Measurements from ENCODE around the gene PDXDC1. TPM values are rescaled to one million over a fixed set of nuclear protein-coding genes. Genes with fewer than 3 reads are reported as not detected.
"Not testable (repeated sequence)": the region's sequence is repeated elsewhere in the genome, so short reads cannot be mapped to it uniquely, and the experiment has no call there.

PDXDC1 gene
- total RNA-seq, 4 donors from 2014 or later = 35.3 to 91.1 (median 63.0) TPM

DNA sequence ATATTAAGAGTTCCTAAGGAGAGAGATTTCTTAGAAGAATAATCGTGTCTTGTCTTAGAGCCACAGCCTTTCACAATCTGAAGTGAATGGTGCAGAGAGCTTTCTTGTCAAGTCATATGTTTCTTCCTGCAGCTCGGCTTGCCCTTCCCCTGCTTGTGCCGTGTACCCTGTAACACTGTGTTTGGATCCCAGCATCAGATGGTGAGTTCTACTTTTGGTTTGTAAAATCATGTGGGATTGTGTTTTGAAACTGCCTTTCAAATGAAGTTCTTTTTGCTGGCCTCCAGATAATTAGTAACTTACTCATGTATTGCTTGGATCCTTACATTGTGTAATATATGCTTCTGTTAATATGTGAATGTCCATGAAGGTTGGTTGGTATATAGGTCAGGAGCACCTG, 33.8 kb downstream of the PDXDC1 start:
- intact Hi-C loops (cut with DNase I; ENCODE audit: low total_unique reads); H3K4me1 ChIP-seq; H3K27ac ChIP-seq; H3K4me3 ChIP-seq; H3K27me3 ChIP-seq; H3K36me3 ChIP-seq; H3K9me3 ChIP-seq; DNase-seq: not testable (repeated sequence)

DNA sequence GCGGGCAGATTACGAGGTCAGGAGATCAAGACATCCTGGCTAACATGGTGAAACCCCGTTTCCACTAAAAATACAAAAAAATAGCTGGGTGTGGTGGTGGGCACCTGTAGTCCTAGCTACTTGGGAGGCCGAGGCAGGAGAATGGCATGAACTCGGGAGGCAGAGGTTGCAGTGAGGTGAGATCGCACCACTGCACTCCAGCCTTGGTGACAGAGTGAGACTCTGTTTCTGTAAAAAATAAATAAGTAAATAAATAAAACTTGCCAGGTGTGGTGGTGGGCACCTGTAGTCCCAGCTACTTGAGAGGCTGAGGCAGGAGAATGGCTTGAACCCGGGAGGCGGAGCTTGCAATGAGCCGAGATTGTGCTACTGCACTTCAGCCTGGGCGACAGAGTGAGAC, 38.1 kb downstream of the PDXDC1 start:
- DNase-seq; intact Hi-C loops (cut with DNase I; ENCODE audit: low total_unique reads); H3K36me3 ChIP-seq: not testable (repeated sequence)

DNA sequence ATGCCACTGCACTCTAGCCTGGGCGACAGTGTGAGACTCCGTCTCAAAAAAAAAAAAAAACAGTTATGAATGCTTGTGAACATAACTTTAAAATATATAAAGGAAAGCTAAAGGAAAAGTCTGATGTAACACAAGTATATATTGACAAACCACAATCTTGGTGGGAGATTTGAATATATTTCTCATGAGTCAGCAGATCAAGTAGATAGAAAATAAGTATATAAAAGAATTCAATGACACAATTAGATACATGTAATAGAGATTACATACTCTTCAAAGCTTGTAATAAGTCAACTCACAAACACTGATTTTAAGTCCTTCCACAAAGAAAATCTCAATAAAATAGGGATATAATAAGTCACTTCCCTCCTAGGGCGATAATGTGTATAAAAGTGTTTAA, 40.8 kb downstream of the PDXDC1 start:
- H3K27me3 ChIP-seq; H3K4me1 ChIP-seq; H3K9me3 ChIP-seq; H3K36me3 ChIP-seq; intact Hi-C loops (cut with DNase I; ENCODE audit: low total_unique reads); DNase-seq; H3K4me3 ChIP-seq: not testable (repeated sequence)
- peak overlapping the region in 1 of 2 donors; percentile 48 for H3K27ac ChIP-seq

More for the DNA sequence above, 38.1 kb downstream of the PDXDC1 start:
- H3K4me3 ChIP-seq, H3K9me3 ChIP-seq, H3K27ac ChIP-seq, H3K4me1 ChIP-seq, H3K27me3 ChIP-seq: not testable (repeated sequence)

DNA sequence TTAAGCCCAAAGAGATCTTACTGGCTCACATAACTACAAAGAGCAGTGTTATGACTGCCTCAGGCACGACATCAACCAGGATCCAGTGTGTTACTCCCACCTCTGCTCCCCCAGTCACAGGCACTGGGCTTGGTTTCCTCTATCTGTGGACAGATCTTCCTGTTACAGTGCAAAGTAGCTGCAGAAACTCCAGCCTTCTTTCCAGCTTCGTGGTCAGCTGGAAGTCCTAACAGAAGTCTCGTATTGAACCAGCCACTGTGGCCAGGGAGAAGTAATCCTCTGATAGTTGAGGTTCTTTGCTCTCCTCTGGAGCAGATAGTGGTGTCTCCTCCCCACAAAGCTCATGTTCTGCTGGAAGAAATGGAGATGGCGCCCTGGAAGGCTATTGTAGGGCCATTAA, 41.5 kb downstream of the PDXDC1 start:
- H3K27me3 ChIP-seq; intact Hi-C loops (cut with DNase I; ENCODE audit: low total_unique reads); H3K4me1 ChIP-seq; H3K4me3 ChIP-seq; H3K36me3 ChIP-seq; DNase-seq; H3K9me3 ChIP-seq: not testable (repeated sequence)
- H3K27ac ChIP-seq = peak overlapping the region; percentile 48 to 62

DNA sequence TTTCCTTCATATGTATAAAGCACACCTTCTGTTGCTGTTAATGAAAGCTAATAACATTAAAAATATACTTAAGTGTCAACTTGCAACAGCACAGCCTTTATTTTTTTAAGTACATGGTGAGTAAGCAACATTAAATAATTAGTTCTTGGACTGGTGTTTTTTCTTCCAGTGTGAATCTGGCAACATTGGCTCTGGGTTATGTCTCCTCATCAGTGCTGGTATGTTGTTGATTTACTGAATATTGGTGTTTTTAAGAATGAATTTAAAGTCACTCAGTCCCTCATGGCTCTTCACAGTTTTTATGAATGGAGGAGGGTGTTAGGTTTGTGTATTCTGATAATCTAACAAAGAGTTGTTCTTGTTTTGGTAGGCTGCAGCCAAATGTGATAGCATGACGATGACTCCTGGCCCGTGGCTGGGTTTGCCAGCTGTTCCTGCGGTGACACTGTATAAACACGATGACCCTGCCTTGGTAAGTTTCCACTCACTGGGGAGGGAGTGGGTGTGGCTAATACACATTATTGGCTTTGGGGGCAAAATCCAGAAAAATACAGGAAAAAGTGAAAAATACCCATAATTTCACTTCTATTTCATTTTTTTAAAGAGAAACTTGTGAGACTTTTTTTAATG, 42.2 kb downstream of the PDXDC1 start:
- peak overlapping the region; percentile 48 to 62 for H3K27ac ChIP-seq
- H3K9me3 ChIP-seq; intact Hi-C loops (cut with DNase I; ENCODE audit: low total_unique reads); H3K4me3 ChIP-seq; H3K36me3 ChIP-seq; H3K4me1 ChIP-seq; H3K27me3 ChIP-seq: not testable (repeated sequence)
- DNase-seq = peak in 1 of 2 donors; percentile 52

DNA sequence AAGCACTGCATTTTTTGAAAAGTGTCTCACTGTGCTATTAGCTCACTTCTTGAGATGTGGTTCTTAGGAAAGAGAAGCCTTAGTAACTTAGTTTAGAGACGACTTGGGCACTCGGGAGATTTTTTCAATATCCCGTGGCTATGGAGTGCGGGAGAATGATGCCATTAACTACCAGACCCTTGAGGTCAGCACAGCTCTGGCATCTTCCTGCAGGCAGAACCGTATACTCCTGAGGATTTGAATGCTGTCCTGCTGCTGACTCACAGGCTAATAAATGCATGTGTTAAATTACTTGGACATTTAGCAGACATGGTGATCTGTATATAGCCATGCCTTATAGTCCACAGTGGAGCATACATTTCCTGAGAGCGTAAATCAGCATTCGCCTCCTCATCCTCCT, 46.6 kb downstream of the PDXDC1 start:
- DNase-seq; H3K27ac ChIP-seq; H3K36me3 ChIP-seq; H3K4me1 ChIP-seq; H3K27me3 ChIP-seq; H3K9me3 ChIP-seq; intact Hi-C loops (cut with DNase I; ENCODE audit: low total_unique reads); H3K4me3 ChIP-seq: not testable (repeated sequence)

DNA sequence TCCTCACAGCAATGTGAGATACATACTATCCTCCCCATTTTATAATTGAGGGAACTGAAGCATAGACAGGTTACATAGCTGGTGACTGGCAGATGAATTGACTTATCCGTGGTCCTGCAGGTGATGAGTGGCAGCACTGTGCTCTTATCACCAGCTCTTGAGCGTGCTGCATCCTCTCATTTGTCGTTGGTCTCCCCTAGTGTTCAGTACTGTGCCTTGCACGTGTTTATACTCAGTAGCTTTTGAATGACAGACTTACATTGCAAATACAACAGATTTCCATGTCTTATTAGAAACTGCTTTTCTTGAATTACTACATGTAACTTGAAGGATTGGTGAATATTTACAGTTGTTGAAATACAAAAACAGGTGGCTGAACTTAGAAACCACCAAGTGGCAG, 47.4 kb downstream of the PDXDC1 start:
- H3K36me3 ChIP-seq; H3K27ac ChIP-seq; H3K4me1 ChIP-seq; intact Hi-C loops (cut with DNase I; ENCODE audit: low total_unique reads); H3K9me3 ChIP-seq; DNase-seq; H3K4me3 ChIP-seq; H3K27me3 ChIP-seq: not testable (repeated sequence)

DNA sequence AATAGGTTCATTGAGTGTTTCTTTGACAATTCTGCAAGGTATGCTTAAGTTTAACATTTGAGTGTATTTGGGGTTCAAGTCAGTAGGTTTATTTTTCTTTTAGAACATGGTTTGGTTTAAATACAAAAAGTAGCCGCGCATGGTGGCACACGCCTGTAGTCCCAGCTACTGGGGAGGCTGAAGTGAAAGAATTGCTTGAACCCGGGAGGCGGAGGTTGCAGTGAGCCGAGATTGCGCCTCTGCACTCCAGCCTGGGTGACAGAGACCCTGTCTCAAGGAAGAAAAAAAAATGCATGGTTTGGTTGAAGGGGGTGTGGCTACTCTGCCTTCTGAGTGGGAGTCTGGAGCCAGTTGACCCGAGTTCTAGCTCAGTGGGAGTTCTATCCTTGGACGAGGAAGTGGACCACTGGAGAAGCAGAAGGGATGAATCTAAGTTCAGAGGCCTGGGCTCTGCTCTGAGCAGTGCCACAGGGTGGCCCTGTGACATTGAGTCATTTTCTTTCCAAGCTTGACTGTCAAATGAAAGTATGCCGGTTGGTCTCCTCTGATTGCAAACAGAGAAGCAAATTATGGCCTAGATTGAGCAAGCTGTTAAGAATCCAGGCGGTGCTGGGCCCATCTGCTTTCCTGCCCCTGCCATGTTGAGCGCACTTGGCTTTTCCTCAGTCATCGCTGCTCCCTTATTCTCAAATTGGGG, 48.7 kb downstream of the PDXDC1 start:
- peak in 1 of 2 donors; percentile 10 for DNase-seq
- intact Hi-C loops (cut with DNase I; ENCODE audit: low total_unique reads); H3K36me3 ChIP-seq; H3K27me3 ChIP-seq; H3K4me1 ChIP-seq; H3K4me3 ChIP-seq; H3K9me3 ChIP-seq; H3K27ac ChIP-seq: not testable (repeated sequence)

DNA sequence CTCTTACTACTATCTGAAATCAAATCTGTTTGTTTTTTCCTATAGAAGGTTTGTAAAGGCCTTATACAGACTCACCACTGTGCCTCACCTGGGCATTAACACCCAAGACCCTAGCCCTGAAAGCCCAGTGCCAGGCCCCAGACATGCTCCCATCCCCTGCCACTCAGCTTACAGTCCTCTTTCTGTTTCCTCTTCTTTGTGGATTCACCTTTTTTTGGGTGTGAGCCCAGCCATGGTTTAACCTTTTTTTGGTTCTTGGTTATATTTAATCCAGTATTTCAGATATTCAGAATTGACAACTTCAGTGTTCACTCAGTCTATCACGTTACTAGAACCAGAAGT, 50.0 kb downstream of the PDXDC1 start:
- H3K4me1 ChIP-seq; intact Hi-C loops (cut with DNase I; ENCODE audit: low total_unique reads); H3K27me3 ChIP-seq; H3K36me3 ChIP-seq; H3K4me3 ChIP-seq; H3K9me3 ChIP-seq: not testable (repeated sequence)
- peak overlapping the region; percentile 63 to 67 for H3K27ac ChIP-seq
- DNase-seq = peak in 1 of 2 donors; percentile 8

DNA sequence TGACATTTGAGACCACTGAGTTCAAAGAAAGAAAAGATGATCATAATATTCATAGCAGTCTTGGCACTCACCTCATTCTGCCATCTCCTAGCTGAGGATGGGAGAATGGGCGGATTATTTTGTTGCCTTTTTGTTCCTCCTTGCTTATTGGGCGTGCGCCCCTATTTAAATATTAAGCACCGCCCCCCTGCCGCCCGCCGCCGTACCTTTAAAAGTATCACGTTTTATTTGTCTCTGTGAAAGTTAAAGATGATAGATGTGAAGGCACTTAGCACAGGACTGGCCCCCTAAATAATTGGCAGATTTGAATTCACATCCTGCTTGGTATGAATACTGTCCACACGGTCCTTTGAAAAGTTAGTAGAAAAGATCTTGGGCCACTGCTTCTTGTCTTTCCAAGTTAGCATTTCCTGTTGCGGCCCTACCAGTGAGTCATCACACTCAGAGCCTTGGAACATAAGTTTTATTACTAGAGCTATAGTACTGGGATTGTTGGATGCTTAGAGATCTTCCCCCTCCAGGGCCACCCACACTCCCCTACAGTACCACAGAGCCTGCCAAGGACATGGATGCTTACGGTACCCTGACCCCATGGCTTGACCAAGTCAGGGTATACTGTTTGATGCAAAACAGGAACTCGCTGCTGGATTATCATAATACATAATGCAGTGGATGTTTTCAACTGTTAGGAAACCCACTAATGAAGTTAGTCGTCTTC, 50.6 kb downstream of the PDXDC1 start:
- H3K27me3 ChIP-seq; H3K4me1 ChIP-seq; H3K36me3 ChIP-seq; H3K4me3 ChIP-seq; intact Hi-C loops (cut with DNase I; ENCODE audit: low total_unique reads); H3K9me3 ChIP-seq: not testable (repeated sequence)
- peak; percentile 44 to 62 for DNase-seq
- H3K27ac ChIP-seq = peak overlapping the region; percentile 63 to 67

DNA sequence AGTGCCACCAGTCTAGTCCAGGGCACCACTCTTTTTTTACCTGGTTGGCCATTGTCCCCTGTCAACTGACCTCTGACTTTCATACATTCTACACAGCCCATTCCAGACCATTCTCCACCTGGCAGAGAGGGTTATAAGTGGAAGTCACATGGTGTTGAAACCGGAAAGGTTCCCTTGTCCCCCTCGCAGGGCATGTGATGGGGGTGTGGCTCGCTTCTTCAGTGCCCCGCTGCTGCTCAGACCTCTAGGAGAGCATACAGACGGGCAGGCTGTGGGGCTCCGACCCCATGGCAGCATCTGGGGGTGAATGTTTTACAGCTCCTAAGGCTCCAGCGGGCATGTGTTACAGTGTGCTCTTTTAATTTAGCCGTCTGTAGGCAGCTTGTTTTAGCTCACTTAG, 52.2 kb downstream of the PDXDC1 start:
- H3K4me1 ChIP-seq; H3K4me3 ChIP-seq; H3K27ac ChIP-seq; intact Hi-C loops (cut with DNase I; ENCODE audit: low total_unique reads); DNase-seq; H3K36me3 ChIP-seq; H3K9me3 ChIP-seq; H3K27me3 ChIP-seq: not testable (repeated sequence)

DNA sequence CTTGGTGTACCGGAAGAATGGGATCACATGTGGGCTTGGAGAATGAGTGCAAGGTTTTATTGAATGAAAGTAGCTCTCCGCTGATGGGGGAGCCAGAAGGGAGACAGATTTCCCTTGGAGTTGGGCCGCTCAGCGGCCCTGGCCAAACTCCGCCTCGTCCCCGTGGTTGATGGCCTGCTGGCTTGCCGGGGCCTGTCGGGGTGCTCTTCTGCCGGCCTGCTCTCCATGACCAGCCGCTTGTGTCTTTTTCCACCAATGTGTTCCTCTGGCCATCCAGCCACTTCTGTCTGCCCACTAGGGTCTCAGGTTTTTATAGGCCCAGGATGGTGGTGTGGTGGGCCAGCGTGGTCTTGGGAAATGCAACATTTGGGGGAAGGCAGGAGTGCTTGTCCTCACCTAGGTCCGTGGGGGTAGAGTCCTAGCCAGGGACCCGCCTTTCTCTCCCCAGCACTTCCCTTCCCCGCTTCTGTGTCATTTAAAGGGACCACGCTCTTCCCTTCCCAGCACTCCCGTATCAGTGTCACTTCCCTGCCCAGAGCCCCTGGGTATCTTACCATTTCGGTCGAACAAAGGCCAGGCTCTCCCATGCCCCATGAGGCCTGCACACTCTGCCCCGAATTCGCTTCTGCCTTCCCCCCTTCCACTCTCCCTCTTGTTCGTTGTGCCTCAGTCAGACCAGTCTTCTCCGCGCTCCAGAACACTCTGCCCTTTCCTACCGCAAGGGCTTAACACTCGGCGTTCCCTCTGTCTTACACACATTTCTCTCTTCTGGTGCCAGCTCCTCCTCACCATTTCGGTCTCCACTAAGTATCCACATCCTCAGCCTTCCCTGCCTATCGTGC, 52.9 kb downstream of the PDXDC1 start:
- intact Hi-C loops (cut with DNase I; ENCODE audit: low total_unique reads); H3K27me3 ChIP-seq; H3K4me1 ChIP-seq; H3K27ac ChIP-seq; H3K4me3 ChIP-seq; H3K9me3 ChIP-seq; H3K36me3 ChIP-seq: not testable (repeated sequence)
- DNase-seq = peak in 1 of 2 donors; percentile 73

DNA sequence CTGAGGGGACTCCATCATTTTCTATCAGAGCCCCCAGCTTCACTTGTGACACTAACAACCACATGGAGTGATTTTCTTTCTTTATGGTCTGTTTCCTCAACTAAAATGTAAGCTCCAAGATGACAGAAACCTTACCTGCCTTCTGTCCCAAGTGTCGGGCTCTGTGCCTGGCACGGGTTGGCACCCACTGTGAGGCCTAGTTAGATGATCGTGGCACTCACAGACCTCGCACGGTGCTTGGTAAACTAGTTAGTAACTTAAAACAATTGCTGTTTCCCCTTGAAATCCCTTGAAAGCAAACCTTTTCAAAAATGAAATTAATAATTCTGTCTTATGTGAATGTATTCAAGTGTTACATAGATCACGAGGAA, 53.5 kb downstream of the PDXDC1 start:
- H3K4me3 ChIP-seq; H3K36me3 ChIP-seq; DNase-seq; H3K4me1 ChIP-seq; H3K27ac ChIP-seq; intact Hi-C loops (cut with DNase I; ENCODE audit: low total_unique reads); H3K27me3 ChIP-seq; H3K9me3 ChIP-seq: not testable (repeated sequence)

Measured in uterus (tissue), 4 donors.